Gastrocnemius medialis (tissue), 4 donors: ENCODE measurements around the gene ATP10A.

Source experiments
- POLR2A ChIP-seq, 2 donors: fragments of 450-650 bp; IDR thresholded peaks; one replicate each; pipeline ENCODE4 v1.6.1; 2017; ENCODE audit warnings: antibody characterized with exemption in 2 of 2, mild to moderate bottlenecking in 2 of 2, moderate library complexity in 2 of 2
- TF ChIP-seq, protein P1 (sequence below), 5 experiments: fragments of 450-650 bp in 3 of 5; fragments of 200-600 bp in 2 of 5; sonication (generic) in 2 of 5; IDR thresholded peaks in 4 of 5; conservative IDR thresholded peaks in 1 of 5; 1 replicate in 4 of 5; 2 replicates in 1 of 5; pipeline ENCODE4 v1.5.1; 2016 to 2019; ENCODE audit warnings: antibody characterized with exemption in 5 of 5, mild to moderate bottlenecking in 3 of 5, moderate library complexity in 3 of 5

DNA sequence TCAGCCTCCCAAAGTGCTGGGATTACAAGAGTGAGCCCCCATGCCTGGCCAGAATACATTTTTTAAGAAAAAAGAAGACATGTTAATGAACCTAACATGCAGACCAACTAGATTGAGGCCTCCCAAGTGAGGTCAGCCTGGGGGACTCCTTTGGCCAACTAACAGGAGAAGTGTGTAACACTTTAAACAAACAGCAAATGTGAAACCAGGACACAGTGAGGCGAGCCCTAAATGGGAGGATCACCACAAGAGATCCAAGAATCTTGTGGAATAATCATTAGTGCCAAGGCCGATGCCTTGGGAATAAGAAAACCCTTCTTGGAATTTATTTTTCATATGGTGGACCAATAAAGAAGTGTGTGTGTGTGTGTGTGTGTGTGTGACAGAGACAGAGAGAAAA, 73.9 kb downstream of the ATP10A start:
- TF ChIP-seq, protein P1, sequence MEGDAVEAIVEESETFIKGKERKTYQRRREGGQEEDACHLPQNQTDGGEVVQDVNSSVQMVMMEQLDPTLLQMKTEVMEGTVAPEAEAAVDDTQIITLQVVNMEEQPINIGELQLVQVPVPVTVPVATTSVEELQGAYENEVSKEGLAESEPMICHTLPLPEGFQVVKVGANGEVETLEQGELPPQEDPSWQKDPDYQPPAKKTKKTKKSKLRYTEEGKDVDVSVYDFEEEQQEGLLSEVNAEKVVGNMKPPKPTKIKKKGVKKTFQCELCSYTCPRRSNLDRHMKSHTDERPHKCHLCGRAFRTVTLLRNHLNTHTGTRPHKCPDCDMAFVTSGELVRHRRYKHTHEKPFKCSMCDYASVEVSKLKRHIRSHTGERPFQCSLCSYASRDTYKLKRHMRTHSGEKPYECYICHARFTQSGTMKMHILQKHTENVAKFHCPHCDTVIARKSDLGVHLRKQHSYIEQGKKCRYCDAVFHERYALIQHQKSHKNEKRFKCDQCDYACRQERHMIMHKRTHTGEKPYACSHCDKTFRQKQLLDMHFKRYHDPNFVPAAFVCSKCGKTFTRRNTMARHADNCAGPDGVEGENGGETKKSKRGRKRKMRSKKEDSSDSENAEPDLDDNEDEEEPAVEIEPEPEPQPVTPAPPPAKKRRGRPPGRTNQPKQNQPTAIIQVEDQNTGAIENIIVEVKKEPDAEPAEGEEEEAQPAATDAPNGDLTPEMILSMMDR (IDR thresholded peaks at IDR 0.05 in 4 of 5, conservative IDR thresholded peaks at IDR 0.05 in 1 of 5) = no peak
- no peak for TF ChIP-seq POLR2A (IDR thresholded peaks at IDR 0.05)
